Loucy (cell line): ENCODE data around the gene INTS13.

Experiments used
- CTCF ChIP-seq: fragments of 200-600 bp; sonication (generic); conservative IDR thresholded peaks from 2 replicates; pipeline ENCODE4 v1.5.1; 2014; ENCODE audit warnings: mild to moderate bottlenecking, antibody characterized with exemption, low read length
- EZH2phosphoT487 ChIP-seq: fragments of 200-600 bp; IDR thresholded peaks from 2 replicates; pipeline ENCODE4 v1.6.1; 2018; ENCODE audit warnings: antibody characterized with exemption, mild to moderate bottlenecking, moderate library complexity, borderline replicate concordance

DNA sequence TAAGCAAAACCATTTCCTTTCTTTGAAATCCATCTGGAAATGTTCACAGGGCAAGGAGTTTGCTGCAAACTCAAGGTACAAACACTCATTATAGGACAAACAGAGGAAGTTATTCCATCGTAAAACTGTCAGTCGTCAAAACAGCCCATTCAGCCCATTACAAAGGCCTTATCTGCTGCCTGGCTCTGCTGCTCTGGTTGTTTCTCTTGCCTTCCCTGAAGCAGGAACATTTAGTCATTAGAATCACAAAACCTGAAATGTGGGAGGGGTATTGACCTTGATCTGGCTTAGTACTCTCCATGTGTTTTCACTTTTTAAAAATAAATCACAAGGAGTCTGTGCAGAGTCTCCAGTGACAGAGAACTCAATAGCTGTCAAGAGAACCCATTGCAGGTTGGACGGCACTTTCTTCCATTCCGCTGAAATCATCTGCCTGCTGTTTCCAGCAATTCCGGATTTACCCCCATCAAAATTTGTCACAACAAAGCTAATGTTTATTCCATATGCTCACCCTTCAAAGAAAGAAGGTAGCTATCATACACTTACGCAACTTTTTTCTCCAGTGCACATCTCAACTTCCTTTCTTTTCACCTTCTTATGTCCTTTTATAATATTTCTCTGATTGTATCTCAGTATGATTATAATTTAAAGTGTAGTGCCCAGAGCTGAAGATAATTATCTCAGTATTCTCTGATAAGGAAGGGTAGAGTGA, 80.2 kb downstream of the INTS13 start:
- TF ChIP-seq EZH2phosphoT487 (no peak), CTCF (no peak)
